Measurements from ENCODE around the gene DEFB121.

DNA sequence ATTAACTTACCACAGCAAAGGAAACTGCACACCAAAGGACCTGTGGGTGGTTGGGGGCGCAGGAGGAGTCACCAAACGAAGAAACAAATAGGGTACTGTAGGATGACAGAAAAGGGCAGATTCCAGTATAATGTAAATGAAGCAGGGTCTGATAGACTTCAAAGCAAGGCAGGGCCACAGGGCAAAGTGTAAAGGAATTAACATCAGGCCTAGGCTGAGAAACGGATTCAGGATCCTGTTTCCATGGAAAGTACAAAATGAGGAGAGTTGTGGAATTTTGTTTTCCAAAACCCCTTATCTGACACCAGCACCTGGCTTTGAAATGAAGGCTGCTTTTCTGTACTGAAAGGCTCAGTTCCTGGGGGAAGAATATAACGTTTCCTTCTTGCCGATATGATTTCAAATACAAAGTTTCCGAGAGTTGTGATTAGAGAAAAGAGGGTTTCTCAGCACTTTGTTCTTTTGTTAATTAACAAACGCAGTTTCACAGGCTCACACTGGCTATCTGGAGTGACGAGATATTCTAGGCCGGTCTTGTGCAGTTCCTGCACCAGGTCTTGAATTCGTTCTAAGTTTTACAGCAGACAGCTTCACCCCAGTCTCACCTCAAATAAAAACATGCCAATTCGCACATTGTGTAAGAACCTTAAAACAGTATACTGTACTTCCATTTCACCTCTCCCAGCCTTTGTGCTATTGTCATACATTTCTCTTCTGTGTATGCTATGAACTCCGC, 40.2 kb upstream of the DEFB121 start:
- TF ChIP-seq, protein P1, sequence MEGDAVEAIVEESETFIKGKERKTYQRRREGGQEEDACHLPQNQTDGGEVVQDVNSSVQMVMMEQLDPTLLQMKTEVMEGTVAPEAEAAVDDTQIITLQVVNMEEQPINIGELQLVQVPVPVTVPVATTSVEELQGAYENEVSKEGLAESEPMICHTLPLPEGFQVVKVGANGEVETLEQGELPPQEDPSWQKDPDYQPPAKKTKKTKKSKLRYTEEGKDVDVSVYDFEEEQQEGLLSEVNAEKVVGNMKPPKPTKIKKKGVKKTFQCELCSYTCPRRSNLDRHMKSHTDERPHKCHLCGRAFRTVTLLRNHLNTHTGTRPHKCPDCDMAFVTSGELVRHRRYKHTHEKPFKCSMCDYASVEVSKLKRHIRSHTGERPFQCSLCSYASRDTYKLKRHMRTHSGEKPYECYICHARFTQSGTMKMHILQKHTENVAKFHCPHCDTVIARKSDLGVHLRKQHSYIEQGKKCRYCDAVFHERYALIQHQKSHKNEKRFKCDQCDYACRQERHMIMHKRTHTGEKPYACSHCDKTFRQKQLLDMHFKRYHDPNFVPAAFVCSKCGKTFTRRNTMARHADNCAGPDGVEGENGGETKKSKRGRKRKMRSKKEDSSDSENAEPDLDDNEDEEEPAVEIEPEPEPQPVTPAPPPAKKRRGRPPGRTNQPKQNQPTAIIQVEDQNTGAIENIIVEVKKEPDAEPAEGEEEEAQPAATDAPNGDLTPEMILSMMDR (IDR thresholded peaks at IDR 0.05) = no peak
- TF ChIP-seq POLR2AphosphoS5 (IDR thresholded peaks at IDR 0.05) (no peak), POLR2A (IDR thresholded peaks at IDR 0.05) (no peak)

All from upper lobe of left lung (tissue), 4 donors.